GM21737 (cell line): ENCODE data around the gene SCUBE1.

Experiments
- ATAC-seq: cut with Tn5 transposase; IDR thresholded peaks from one replicate; pipeline ENCODE4 v1.9.1; 2021; ENCODE audit warnings: mild to moderate bottlenecking, moderate library complexity; ENCODE audit not compliant: unreplicated experiment

Gene SCUBE1

GRCh38 chr22:43226377-43227238 is 116.6 kb downstream of the SCUBE1 start:
- ATAC-seq = no peak

- no peak for ATAC-seq
These were observed 117.6 kb downstream of the SCUBE1 start for GRCh38 chr22:43225609-43226008.

GRCh38 chr22:43222987-43223386 is 120.2 kb downstream of the SCUBE1 start:
- ATAC-seq = no peak

GRCh38 chr22:43222262-43222661 is 120.9 kb downstream of the SCUBE1 start:
- no peak for ATAC-seq

GRCh38 chr22:43220625-43221380 is 122.4 kb downstream of the SCUBE1 start:
- ATAC-seq = no peak

- no peak for ATAC-seq
These were observed 124.4 kb downstream of the SCUBE1 start for GRCh38 chr22:43218786-43219185.

GRCh38 chr22:43217285-43218030 is 125.7 kb downstream of the SCUBE1 start:
- no peak for ATAC-seq

GRCh38 chr22:43216738-43217137 is 126.4 kb downstream of the SCUBE1 start:
- no peak for ATAC-seq

GRCh38 chr22:43213962-43214361 is 129.2 kb downstream of the SCUBE1 start:
- no peak for ATAC-seq

- no peak for ATAC-seq
These were observed 130.1 kb downstream of the SCUBE1 start for GRCh38 chr22:43213051-43213450.

GRCh38 chr22:43212434-43212952 is 130.7 kb downstream of the SCUBE1 start:
- no peak for ATAC-seq

- ATAC-seq = no peak
These were observed 131.2 kb downstream of the SCUBE1 start for GRCh38 chr22:43211941-43212433.

GRCh38 chr22:43210631-43211515 is 132.3 kb downstream of the SCUBE1 start:
- ATAC-seq = no peak

- no peak for ATAC-seq
These were observed 133.2 kb downstream of the SCUBE1 start for GRCh38 chr22:43209971-43210370.

- ATAC-seq = no peak
These were observed 133.7 kb downstream of the SCUBE1 start for GRCh38 chr22:43209523-43209890.

GRCh38 chr22:43208703-43209522 is 134.3 kb downstream of the SCUBE1 start:
- ATAC-seq = no peak

GRCh38 chr22:43207849-43208702 is 135.1 kb downstream of the SCUBE1 start:
- no peak for ATAC-seq

GRCh38 chr22:43207386-43207785 is 135.8 kb downstream of the SCUBE1 start:
- ATAC-seq = no peak
